Mucosa of descending colon (tissue), 3 donors: Measurements from ENCODE around the gene RMDN3. TPM values are rescaled to one million over a fixed set of nuclear protein-coding genes. Genes with fewer than 3 reads are reported as not detected.

ENCODE experiments used
- ATAC-seq: fragments of 200-7000 bp; cut with Tn5 transposase; one replicate; pipeline ENCODE4 v1.9.1; 2020; ENCODE audit warnings: mild to moderate bottlenecking, moderate library complexity
- DNase-seq, 3 donors: peaks; one replicate each; pipeline ENCODE4 v3.0.0-alpha.2; 2020
- H3K36me3 ChIP-seq: fragments of 200-600 bp; one replicate; pipeline ENCODE4 v1.8.0; 2021; ENCODE audit warnings: low read depth, mild to moderate bottlenecking
- H3K4me1 ChIP-seq: fragments of 200-600 bp; one replicate; pipeline ENCODE4 v1.8.0; 2021; ENCODE audit warnings: low read depth, mild to moderate bottlenecking
- H3K4me3 ChIP-seq: fragments of 200-600 bp; one replicate; pipeline ENCODE4 v1.8.0; 2021; ENCODE audit warnings: mild to moderate bottlenecking
- H3K9me3 ChIP-seq: fragments of 200-600 bp; one replicate; pipeline ENCODE4 v1.8.0; 2021; ENCODE audit warnings: mild to moderate bottlenecking
- intact Hi-C, 2 donors: fragments of 100-400 bp; cut with DNase I in 1 of 2; cut with micrococcal nuclease in 1 of 2; formaldehyde crosslinking; loops; one replicate each; pipeline versions ENCODE4 v1.11.0 to v1.11.1; 2022; cut with DNase I, micrococcal nuclease
- long read RNA-seq, 2 donors: library from polyadenylated mRNA; unstranded; transcript quantifications; one replicate each; pipeline ENCODE4 v2.0.0, GENCODE V29; 2019 to 2021
- total RNA-seq, 3 donors: library from RNA; stranded (reverse); fragmentation: NEBNext Ultra II Directional in 2 of 3; extraction: Animal tissue kit (Norgen Biotek cat#: 25700) in 2 of 3; gene quantifications; one replicate each; pipeline versions ENCODE4 v1.2.1 to v1.2.4, GENCODE V29; 2021 to 2023
- TF ChIP-seq, protein P1 (sequence below): fragments of 200-600 bp; IDR thresholded peaks from one replicate; pipeline ENCODE4 v1.8.0; 2022; ENCODE audit warnings: antibody characterized with exemption, mild to moderate bottlenecking
- donor health status: DM: no; HTN: no; CAD: no; lungs with moderate emphysema.
- donor health status: DM: no; HTN: no; CAD: no.
- donor health status: DM: no; HTN: yes; CAD: no.

RMDN3 gene, protein sequence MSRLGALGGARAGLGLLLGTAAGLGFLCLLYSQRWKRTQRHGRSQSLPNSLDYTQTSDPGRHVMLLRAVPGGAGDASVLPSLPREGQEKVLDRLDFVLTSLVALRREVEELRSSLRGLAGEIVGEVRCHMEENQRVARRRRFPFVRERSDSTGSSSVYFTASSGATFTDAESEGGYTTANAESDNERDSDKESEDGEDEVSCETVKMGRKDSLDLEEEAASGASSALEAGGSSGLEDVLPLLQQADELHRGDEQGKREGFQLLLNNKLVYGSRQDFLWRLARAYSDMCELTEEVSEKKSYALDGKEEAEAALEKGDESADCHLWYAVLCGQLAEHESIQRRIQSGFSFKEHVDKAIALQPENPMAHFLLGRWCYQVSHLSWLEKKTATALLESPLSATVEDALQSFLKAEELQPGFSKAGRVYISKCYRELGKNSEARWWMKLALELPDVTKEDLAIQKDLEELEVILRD
- 10 to 100 TPM; 30.1 to 38.4 (median 37.8) TPM for total RNA-seq
- long read RNA-seq, donor 1, transcript RMDN3-202 (13 exons, 2,251 nt), result major isoform, 38 of 63 reads
- long read RNA-seq, donor 1, partial matches to known transcripts, result 2 of 63 reads
- long read RNA-seq, donor 1, other reads (novel, unspliced or antisense), result 23 of 63 reads
- long read RNA-seq, donor 2, transcript RMDN3-202 (13 exons, 2,251 nt), result major isoform, 12 of 23 reads
- long read RNA-seq, donor 2, partial matches to known transcripts, result 4 of 23 reads
- long read RNA-seq, donor 2, other reads (novel, unspliced or antisense), result 5 of 23 reads

DNA sequence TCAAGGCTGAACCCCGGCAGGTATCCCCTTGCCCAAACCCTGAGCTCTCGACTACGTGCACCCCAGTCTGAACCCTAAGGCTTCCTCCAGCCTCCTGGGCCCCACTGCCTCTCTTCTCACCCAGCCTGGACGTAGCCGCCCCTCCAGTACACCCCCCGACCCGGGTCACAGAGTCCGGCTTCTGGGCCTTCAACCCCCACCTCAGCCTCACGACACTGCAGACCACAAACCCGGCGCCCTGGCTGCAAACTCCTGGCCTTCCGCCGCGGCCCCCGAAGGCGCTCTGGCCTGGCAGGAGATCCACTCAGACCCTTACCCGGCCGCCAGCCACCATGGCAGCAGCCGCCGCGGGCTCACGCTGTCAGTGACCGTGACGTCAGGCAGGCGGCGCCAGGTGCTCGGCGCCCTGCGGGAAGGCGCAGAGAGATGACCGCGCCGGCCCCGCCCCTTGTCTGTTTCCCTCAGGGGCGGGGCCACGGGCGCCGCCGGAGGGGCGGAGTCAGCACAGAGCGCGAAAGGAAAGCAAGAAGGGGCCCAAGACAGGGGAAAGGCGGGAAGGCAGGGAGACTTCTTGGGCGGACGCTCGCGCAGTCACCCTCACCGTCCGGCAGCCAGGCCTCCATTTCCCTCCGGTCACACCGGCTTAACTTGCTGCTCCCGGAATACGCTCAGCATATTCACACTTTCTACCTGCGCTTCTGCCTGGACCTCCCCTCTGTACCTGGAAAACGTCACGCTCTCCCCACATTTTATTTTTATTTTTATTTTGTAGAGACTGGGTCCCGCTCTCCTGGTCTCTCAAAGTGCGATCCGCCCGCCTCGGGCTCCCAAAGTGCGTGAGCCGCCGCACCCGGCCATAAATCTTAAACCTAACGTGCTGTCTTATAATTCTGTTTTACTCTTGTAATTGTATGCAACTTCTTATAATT, at the start of gene RMDN3:
Gene RMDN3 (minus strand): TSS at position 372 of the 929 bp plus-strand sequence. CDS start 471 bp downstream, outside the sequence.
- peak; percentile 93 to 97 (median 95) for DNase-seq
- peak within 1 kb of the TSS; percentile 78 for H3K4me3 ChIP-seq
- no peaks in the 10 kb centered on the region for H3K36me3 ChIP-seq
- intact Hi-C loops, result no loop called here
- TF ChIP-seq, protein P1, sequence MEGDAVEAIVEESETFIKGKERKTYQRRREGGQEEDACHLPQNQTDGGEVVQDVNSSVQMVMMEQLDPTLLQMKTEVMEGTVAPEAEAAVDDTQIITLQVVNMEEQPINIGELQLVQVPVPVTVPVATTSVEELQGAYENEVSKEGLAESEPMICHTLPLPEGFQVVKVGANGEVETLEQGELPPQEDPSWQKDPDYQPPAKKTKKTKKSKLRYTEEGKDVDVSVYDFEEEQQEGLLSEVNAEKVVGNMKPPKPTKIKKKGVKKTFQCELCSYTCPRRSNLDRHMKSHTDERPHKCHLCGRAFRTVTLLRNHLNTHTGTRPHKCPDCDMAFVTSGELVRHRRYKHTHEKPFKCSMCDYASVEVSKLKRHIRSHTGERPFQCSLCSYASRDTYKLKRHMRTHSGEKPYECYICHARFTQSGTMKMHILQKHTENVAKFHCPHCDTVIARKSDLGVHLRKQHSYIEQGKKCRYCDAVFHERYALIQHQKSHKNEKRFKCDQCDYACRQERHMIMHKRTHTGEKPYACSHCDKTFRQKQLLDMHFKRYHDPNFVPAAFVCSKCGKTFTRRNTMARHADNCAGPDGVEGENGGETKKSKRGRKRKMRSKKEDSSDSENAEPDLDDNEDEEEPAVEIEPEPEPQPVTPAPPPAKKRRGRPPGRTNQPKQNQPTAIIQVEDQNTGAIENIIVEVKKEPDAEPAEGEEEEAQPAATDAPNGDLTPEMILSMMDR, result no peak
- no peaks in the 10 kb centered on the region for H3K9me3 ChIP-seq
- peaks cover 12% of the 10 kb centered on the region for H3K4me1 ChIP-seq
- peak; percentile 99 for ATAC-seq

DNA sequence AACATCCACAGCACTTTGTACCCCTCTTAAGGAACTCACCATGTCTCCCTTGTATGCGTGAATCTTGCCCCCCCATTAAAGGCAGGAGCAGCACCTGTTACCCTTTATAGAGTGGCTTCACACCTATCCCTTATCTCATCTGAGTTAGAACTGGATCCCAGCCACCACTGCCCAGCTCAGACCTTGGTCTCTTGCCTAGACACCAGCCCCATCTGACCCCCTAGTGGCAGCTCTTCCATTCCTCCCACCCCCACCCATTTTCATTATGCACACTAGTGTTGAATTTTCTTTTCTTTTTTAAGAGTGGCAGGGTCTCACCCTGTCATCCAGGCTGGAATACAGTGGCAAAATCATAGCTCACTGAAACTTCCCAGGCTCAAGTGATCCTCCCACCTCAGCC, 48.6 kb upstream of the RMDN3 start:
- no peak for ATAC-seq
- intact Hi-C loops, result no loop called here

DNA sequence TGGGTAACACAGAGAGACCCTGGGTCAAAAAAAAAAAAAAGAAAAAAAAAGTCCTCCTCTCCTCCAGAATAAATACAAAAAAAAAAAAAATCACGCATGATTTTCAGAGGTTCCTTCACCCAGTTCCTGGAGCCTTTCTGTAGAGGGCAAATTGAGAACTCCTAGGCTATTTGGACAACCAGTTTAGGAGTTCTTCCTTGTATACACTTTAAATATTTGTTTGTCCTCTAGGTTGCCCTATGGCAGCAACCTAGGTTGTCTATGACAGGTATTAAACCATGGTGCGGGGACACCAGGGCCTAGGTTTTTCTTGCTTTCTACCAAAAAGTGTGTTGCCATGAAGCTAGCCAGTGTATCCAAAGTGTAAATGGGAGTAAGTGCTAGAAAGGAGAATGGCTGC, 48.0 kb upstream of the RMDN3 start:
- peak in 1 of 3 donors; percentile 10 for DNase-seq
- TF ChIP-seq, protein P1, result no peak
- H3K4me3 ChIP-seq, result no peak overlapping the region
- intact Hi-C loops, result no loop called here
- ATAC-seq, result no peak
- H3K4me1 ChIP-seq, result peaks cover 14% of the 10 kb centered on the region
- no peaks in the 10 kb centered on the region for H3K36me3 ChIP-seq
- H3K9me3 ChIP-seq, result no peaks in the 10 kb centered on the region

More for the DNA sequence above, 48.6 kb upstream of the RMDN3 start:
- H3K4me3 ChIP-seq, result no peak overlapping the region
- H3K9me3 ChIP-seq, result no peaks in the 10 kb centered on the region
- TF ChIP-seq, protein P1, result no peak
- peaks cover 21% of the 10 kb centered on the region for H3K4me1 ChIP-seq
- no peaks in the 10 kb centered on the region for H3K36me3 ChIP-seq
- DNase-seq, result peak in 2 of 3 donors; percentile 14 to 15

DNA sequence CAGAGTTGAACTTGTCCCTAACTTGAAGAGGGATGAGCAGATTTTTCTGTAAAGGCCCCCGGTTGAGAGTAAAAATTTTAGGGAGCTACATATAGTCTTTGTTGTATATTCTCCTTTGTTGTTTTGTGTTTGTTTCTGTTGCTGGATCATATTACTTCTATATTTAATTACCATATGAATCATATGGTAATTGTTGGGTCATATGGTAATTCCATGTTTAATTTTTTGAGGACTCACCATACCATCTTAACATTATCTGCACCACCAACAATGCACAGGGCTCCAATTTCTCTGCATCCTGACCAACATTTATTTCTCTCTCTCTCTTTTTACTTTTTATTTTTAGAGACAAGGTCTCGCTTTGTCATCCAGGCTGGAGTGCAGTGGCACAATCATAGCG, 44.5 kb upstream of the RMDN3 start:
- intact Hi-C loops, result no loop called here

More for the DNA sequence above, 44.5 kb upstream of the RMDN3 start:
- Histone ChIP-seq H3K4me3 (no peak overlapping the region), H3K36me3 (no peaks in the 10 kb centered on the region), H3K4me1 (peaks cover 19% of the 10 kb centered on the region), H3K9me3 (no peaks in the 10 kb centered on the region)
- DNase-seq, result no peak
- TF ChIP-seq, protein P1, result no peak
- no peak for ATAC-seq
